ENCODE results near the gene TFAP2C.

TFAP2C gene

GRCh38 chr20:56589633-56590032, 39.5 kb upstream of the TFAP2C start:
- DNase-seq (ENCODE audit: low read depth in 1 of 2, low spot score in 1 of 2), result no peak
- Histone ChIP-seq H3K4me3 (replicated peaks; ENCODE audit: insufficient read depth, low read length) (no peak overlapping the region), H3K27me3 (ENCODE audit: insufficient read depth, poor library complexity, severe bottlenecking) (no peaks in the 10 kb centered on the region), H3K27ac (replicated peaks) (no peak overlapping the region)
- TF ChIP-seq SPI1 (IDR thresholded peaks at IDR 0.05; ENCODE audit: borderline replicate concordance, low read depth), result no peak
- TF ChIP-seq GABPA (IDR thresholded peaks at IDR 0.05; ENCODE audit: low read depth), result no peak
- TF ChIP-seq, protein P1, sequence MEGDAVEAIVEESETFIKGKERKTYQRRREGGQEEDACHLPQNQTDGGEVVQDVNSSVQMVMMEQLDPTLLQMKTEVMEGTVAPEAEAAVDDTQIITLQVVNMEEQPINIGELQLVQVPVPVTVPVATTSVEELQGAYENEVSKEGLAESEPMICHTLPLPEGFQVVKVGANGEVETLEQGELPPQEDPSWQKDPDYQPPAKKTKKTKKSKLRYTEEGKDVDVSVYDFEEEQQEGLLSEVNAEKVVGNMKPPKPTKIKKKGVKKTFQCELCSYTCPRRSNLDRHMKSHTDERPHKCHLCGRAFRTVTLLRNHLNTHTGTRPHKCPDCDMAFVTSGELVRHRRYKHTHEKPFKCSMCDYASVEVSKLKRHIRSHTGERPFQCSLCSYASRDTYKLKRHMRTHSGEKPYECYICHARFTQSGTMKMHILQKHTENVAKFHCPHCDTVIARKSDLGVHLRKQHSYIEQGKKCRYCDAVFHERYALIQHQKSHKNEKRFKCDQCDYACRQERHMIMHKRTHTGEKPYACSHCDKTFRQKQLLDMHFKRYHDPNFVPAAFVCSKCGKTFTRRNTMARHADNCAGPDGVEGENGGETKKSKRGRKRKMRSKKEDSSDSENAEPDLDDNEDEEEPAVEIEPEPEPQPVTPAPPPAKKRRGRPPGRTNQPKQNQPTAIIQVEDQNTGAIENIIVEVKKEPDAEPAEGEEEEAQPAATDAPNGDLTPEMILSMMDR (IDR thresholded peaks at IDR 0.05; ENCODE audit: insufficient read depth, low read length), result no peak
- no peak for TF ChIP-seq REST (IDR thresholded peaks at IDR 0.05; ENCODE audit: insufficient replicate concordance, low read depth)
- no peak for TF ChIP-seq POLR2AphosphoS5 (IDR thresholded peaks at IDR 0.05; ENCODE audit: low read depth)

- H3K27ac ChIP-seq (replicated peaks), result no peak overlapping the region
- H3K27me3 ChIP-seq (ENCODE audit: insufficient read depth, poor library complexity, severe bottlenecking), result no peaks in the 10 kb centered on the region
- TF ChIP-seq POLR2AphosphoS5 (IDR thresholded peaks at IDR 0.05; ENCODE audit: low read depth) (no peak), REST (IDR thresholded peaks at IDR 0.05; ENCODE audit: insufficient replicate concordance, low read depth) (no peak), GABPA (IDR thresholded peaks at IDR 0.05; ENCODE audit: low read depth) (no peak), SPI1 (IDR thresholded peaks at IDR 0.05; ENCODE audit: borderline replicate concordance, low read depth) (no peak)
- TF ChIP-seq, protein P1 (IDR thresholded peaks at IDR 0.05; ENCODE audit: insufficient read depth, low read length), result no peak
- no peak for DNase-seq (ENCODE audit: low read depth in 1 of 2, low spot score in 1 of 2)
- no peak overlapping the region for H3K4me3 ChIP-seq (replicated peaks; ENCODE audit: insufficient read depth, low read length)
Measured at GRCh38 chr20:56590888-56591287, 38.2 kb upstream of the TFAP2C start.

DNA sequence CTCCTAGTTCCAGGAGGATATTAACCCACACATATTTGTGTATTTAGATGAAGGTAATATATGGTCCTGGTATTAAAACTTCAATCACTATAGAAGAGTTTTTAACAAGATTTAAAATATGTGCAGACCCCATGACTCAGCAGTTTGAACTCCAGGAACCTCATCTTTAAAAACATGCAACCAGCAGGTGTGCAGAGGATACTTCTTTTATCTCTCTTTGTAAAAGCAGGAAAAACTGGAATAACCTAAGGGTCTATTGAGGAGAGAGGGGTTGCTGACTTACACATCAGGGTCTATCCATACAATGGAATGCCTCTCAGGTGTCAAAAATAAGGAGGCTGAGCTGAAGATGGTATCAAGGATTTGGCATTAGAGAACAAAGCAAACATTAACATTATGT, 36.9 kb upstream of the TFAP2C start:
- TF ChIP-seq, protein P1 (IDR thresholded peaks at IDR 0.05; ENCODE audit: insufficient read depth, low read length), result no peak
- no peak for DNase-seq (ENCODE audit: low read depth in 1 of 2, low spot score in 1 of 2)
- Histone ChIP-seq H3K4me3 (replicated peaks; ENCODE audit: insufficient read depth, low read length) (no peak overlapping the region), H3K27ac (replicated peaks) (no peak overlapping the region), H3K27me3 (ENCODE audit: insufficient read depth, poor library complexity, severe bottlenecking) (no peaks in the 10 kb centered on the region)

- no peak overlapping the region for H3K4me3 ChIP-seq (replicated peaks; ENCODE audit: insufficient read depth, low read length)
- H3K27ac ChIP-seq (replicated peaks), result no peak overlapping the region
- TF ChIP-seq REST (IDR thresholded peaks at IDR 0.05; ENCODE audit: insufficient replicate concordance, low read depth) (no peak), POLR2AphosphoS5 (IDR thresholded peaks at IDR 0.05; ENCODE audit: low read depth) (no peak), SPI1 (IDR thresholded peaks at IDR 0.05; ENCODE audit: borderline replicate concordance, low read depth) (no peak), GABPA (IDR thresholded peaks at IDR 0.05; ENCODE audit: low read depth) (no peak)
- TF ChIP-seq, protein P1 (IDR thresholded peaks at IDR 0.05; ENCODE audit: insufficient read depth, low read length), result no peak
- no peaks in the 10 kb centered on the region for H3K27me3 ChIP-seq (ENCODE audit: insufficient read depth, poor library complexity, severe bottlenecking)
- DNase-seq (ENCODE audit: low read depth in 1 of 2, low spot score in 1 of 2), result no peak
Measured at GRCh38 chr20:56592817-56593216, 36.3 kb upstream of the TFAP2C start.
